IMR-90 (cell line): Measurements from ENCODE around the gene SRGAP3. TPM values are rescaled to one million over a fixed set of nuclear protein-coding genes. Genes with fewer than 3 reads are reported as not detected.

Experiments
- ATAC-seq: fragments of 200-7000 bp; cut with Tn5 transposase; 2 replicates; pipeline ENCODE4 v1.9.1; 2020; ENCODE audit warnings: low read depth, mild to moderate bottlenecking, moderate library complexity
- BruUV-seq: library from RNA; stranded (reverse); fragments of 400-500 nt; replicated peaks from 2 replicates; lab custom pipeline; 2021; lab: Mats Ljungman, UMichigan
- CTCF ChIA-PET: fragments of 300-600 bp; formaldehyde crosslinking; extraction: SDS; loops from one replicate; lab custom pipeline; 2021; ENCODE audit warnings: antibody characterized with exemption; lab: Yijun Ruan, JAX
- POLR2A ChIA-PET: fragments of 300-600 bp; sonication (Branson Sonifier 250); formaldehyde crosslinking; loops from one replicate; lab custom pipeline; 2022; ENCODE audit warnings: antibody characterized with exemption; ENCODE audit not compliant: unreplicated experiment; lab: Charles Lee
- DNase-seq: peaks from one replicate; pipeline ENCODE4 v3.0.0; 2013
- H2AFZ ChIP-seq: replicated peaks from 2 replicates; pipeline ENCODE3; 2013; ENCODE audit warnings: low read length, mild to moderate bottlenecking; ENCODE audit not compliant: poor library complexity
- H2AK5ac ChIP-seq: 2 replicates; pipeline ENCODE4 v1.6.1; 2013; ENCODE audit warnings: low read depth, low read length, inconsistent platforms
- H2AK9ac ChIP-seq: replicated peaks from 2 replicates; pipeline ENCODE3; 2013; ENCODE audit warnings: mild to moderate bottlenecking, low read depth, low read length, moderate library complexity; ENCODE audit not compliant: poor library complexity
- H2BK120ac ChIP-seq: 2 replicates; pipeline ENCODE4 v1.6.1; 2013; ENCODE audit warnings: low read depth, low read length, inconsistent platforms
- H2BK15ac ChIP-seq: 3 replicates; pipeline ENCODE4 v1.6.1; 2013; ENCODE audit warnings: low read depth, low read length, inconsistent platforms
- H2BK20ac ChIP-seq: 2 replicates; pipeline ENCODE4 v1.6.1; 2013; ENCODE audit warnings: low read depth, mild to moderate bottlenecking, inconsistent platforms, low read length, moderate library complexity
- H2BK5ac ChIP-seq: 2 replicates; pipeline ENCODE4 v1.6.1; 2013; ENCODE audit warnings: mild to moderate bottlenecking, low read depth, low read length, inconsistent platforms; ENCODE audit not compliant: poor library complexity, severe bottlenecking
- H3K14ac ChIP-seq: replicated peaks from 2 replicates; pipeline ENCODE4 v1.6.1; 2013; ENCODE audit warnings: low read depth, low read length, inconsistent platforms
- H3K18ac ChIP-seq: 2 replicates; pipeline ENCODE4 v1.6.1; 2013; ENCODE audit warnings: low read depth, low read length, control low read depth
- H3K23ac ChIP-seq: 2 replicates; pipeline ENCODE4 v1.6.1; 2013; ENCODE audit warnings: low read depth, low read length, inconsistent platforms
- H3K27ac ChIP-seq: 2 replicates; pipeline ENCODE4 v1.5.1; 2013; ENCODE audit warnings: mild to moderate bottlenecking, control low read depth, low read length; ENCODE audit not compliant: insufficient read depth
- H3K27me3 ChIP-seq: 2 replicates; pipeline ENCODE4 v1.6.1; 2013; ENCODE audit warnings: low read length; ENCODE audit not compliant: control insufficient read depth, insufficient read depth
- H3K36me3 ChIP-seq: 2 replicates; pipeline ENCODE4 v1.6.1; 2013; ENCODE audit warnings: low read length, mixed read lengths; ENCODE audit not compliant: control insufficient read depth, insufficient read depth
- H3K4ac ChIP-seq: 2 replicates; pipeline ENCODE4 v1.6.1; 2013; ENCODE audit warnings: low read depth, low read length, inconsistent platforms
- H3K4me1 ChIP-seq: 2 replicates; pipeline ENCODE4 v1.6.1; 2013; ENCODE audit warnings: low read length, mixed read lengths; ENCODE audit not compliant: control insufficient read depth, insufficient read depth
- H3K4me2 ChIP-seq: 2 replicates; pipeline ENCODE4 v1.6.1; 2013; ENCODE audit warnings: low read depth, mild to moderate bottlenecking, control low read depth, low read length, moderate library complexity
- H3K4me3 ChIP-seq: 2 replicates; pipeline ENCODE4 v1.5.1; 2013; ENCODE audit warnings: low read depth, mild to moderate bottlenecking, control low read depth, low read length, moderate library complexity; ENCODE audit not compliant: insufficient read depth
- H3K56ac ChIP-seq: 2 replicates; pipeline ENCODE4 v1.6.1; 2013; ENCODE audit warnings: low read length, inconsistent platforms; ENCODE audit not compliant: insufficient read depth; ENCODE audit errors: extremely low read depth
- H3K79me1 ChIP-seq, 2 experiments: 2 replicates each; pipeline ENCODE4 v1.6.1; 2013; ENCODE audit warnings: low read length in 2 of 2, inconsistent platforms in 1 of 2, low read depth in 1 of 2
- H3K9ac ChIP-seq: 2 replicates; pipeline ENCODE4 v1.6.1; 2013; ENCODE audit warnings: low read depth, low read length, control low read depth
- H3K9me1 ChIP-seq: 2 replicates; pipeline ENCODE4 v1.6.1; 2013; ENCODE audit warnings: low read length, inconsistent platforms; ENCODE audit not compliant: insufficient read depth
- H3K9me3 ChIP-seq: 2 replicates; pipeline ENCODE4 v1.6.1; 2013; ENCODE audit warnings: low read length; ENCODE audit not compliant: control insufficient read depth, insufficient read depth
- H4K20me1 ChIP-seq: 2 replicates; pipeline ENCODE4 v1.6.1; 2013; ENCODE audit warnings: low read length, inconsistent platforms; ENCODE audit not compliant: insufficient read depth
- H4K5ac ChIP-seq: 2 replicates; pipeline ENCODE4 v1.6.1; 2013; ENCODE audit warnings: mild to moderate bottlenecking, low read depth, low read length, control low read depth
- H4K8ac ChIP-seq, 2 experiments: 2 replicates each; pipeline ENCODE4 v1.6.1; 2013; ENCODE audit warnings: low read depth in 2 of 2, low read length in 2 of 2, control low read depth in 1 of 2, inconsistent platforms in 1 of 2
- H4K91ac ChIP-seq: 2 replicates; pipeline ENCODE4 v1.6.1; 2013; ENCODE audit warnings: low read depth, low read length, inconsistent platforms; ENCODE audit not compliant: insufficient read depth
- ELK1 ChIP-seq: fragments of 150-350 bp; IDR thresholded peaks from 2 replicates; pipeline ENCODE4 v1.6.1; 2016; ENCODE audit warnings: low read depth, mild to moderate bottlenecking, low read length, moderate library complexity, borderline replicate concordance
- WGBS, 2 experiments: methylation state at CpG; one replicate each; pipeline versions ENCODE4 v1.1.5 to v1.1.7; 2013; ENCODE audit warnings: missing lambda C conversion rate in 2 of 2; ENCODE audit not compliant: insufficient read length in 1 of 2; ENCODE audit errors: extremely low coverage in 2 of 2; 5-methylcytosine and 5-hydroxymethylcytosine counted together
- dilution Hi-C: fragments of 300-500 bp; cut with HindIII; formaldehyde crosslinking; loops from one replicate; pipeline ENCODE4 v1.14.3; 2018; ENCODE audit warnings: low sequenced_read_pairs; ENCODE audit not compliant: unreplicated experiment
- in situ Hi-C: fragments of 300-500 bp; cut with MboI; formaldehyde crosslinking; loops from 3 replicates; pipeline ENCODE4 v1.14.3; 2019; ENCODE audit warnings: low sequenced_read_pairs, inconsistent platforms, mixed read lengths
- intact Hi-C: fragments of 100-400 bp; cut with micrococcal nuclease; formaldehyde crosslinking; loops from 2 replicates; pipeline ENCODE4 v1.10.0; 2022
- polyA plus RNA-seq, 3 experiments: library from polyadenylated mRNA; depleted of rRNA; stranded (reverse); fragments of >200 nt; gene quantifications; 2 replicates each; pipeline ENCODE4 v1.2.3, GENCODE V29; 2012; ENCODE audit warnings: low replicate concordance in 1 of 3
- total RNA-seq: library from RNA; depleted of rRNA; stranded (reverse); fragments of >200 nt; gene quantifications from 2 replicates; pipeline ENCODE4 v1.2.3, GENCODE V29; 2012

SRGAP3 gene
- total and polyA plus RNA-seq, 2 of the 4 experiments (the other 2 are of a cell fraction): 0.68 to 1.4 TPM

DNA sequence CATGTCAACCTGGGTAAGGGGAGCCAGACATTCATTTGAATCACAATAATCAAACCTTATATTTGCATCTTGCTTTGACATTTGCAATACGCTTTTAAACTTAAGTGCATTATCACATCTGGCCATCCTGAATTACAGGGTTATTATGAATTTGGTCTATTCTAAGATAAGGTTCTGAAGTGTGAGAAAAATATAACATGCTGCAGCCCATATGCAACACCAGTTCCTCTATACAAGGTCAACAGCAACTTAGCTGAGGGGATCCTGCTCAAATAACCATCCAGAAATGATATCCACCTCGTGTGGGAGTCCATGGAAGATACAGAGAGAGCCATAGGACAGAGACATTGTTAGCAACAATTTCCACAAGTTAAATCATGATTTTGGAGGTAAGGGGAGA lies 213.5 kb downstream of the SRGAP3 start:
- Histone ChIP-seq H2BK5ac (no peak overlapping the region), H3K36me3 (no peaks in the 10 kb centered on the region), H4K5ac (no peak overlapping the region), H4K20me1 (no peaks in the 10 kb centered on the region), H3K27ac (no peak overlapping the region), H3K79me1 (no peaks in the 10 kb centered on the region), H2BK120ac (no peak overlapping the region), H3K27me3 (peaks cover 6% of the 10 kb centered on the region), H2AFZ (no peak overlapping the region), H3K23ac (no peak overlapping the region), H3K4ac (no peak overlapping the region), H3K4me2 (no peak overlapping the region), H3K18ac (no peak overlapping the region), H4K91ac (no peak overlapping the region), H2AK9ac (no peak overlapping the region), H3K9me1 (no peaks in the 10 kb centered on the region; the same call in 1 of the 2 replicates), H3K9me3 (no peaks in the 10 kb centered on the region), H3K4me1 (no peaks in the 10 kb centered on the region), H2BK15ac (no peak overlapping the region), H3K4me3 (no peak overlapping the region), H4K8ac (no peak overlapping the region), H3K14ac (no peak overlapping the region), H3K9ac (no peak overlapping the region), H2BK20ac (no peak overlapping the region), H2AK5ac (no peak overlapping the region), H3K56ac (no peak overlapping the region)
- dilution Hi-C loops (no loop called here), intact Hi-C loops (no loop called here), in situ Hi-C loops (no loop called here)
- no TSS peak for BruUV-seq
- ATAC-seq (no peak), DNase-seq (no peak)
- CTCF ChIA-PET: no interaction called here
- POLR2A ChIA-PET: no interaction called here
- no CpG with 5 or more reads among the region's 2 CpGs for WGBS, 2 experiments
- TF ChIP-seq ELK1: no peak
